Heart left ventricle (tissue), 13 donors: ENCODE results near the gene DVL1.

Source experiments
- POLR2A ChIP-seq, 2 donors: fragments of 450-650 bp; IDR thresholded peaks; one replicate each; pipeline ENCODE4 v1.6.1; 2017; ENCODE audit warnings: antibody characterized with exemption in 2 of 2, mild to moderate bottlenecking in 2 of 2, moderate library complexity in 2 of 2
- TF ChIP-seq, protein P1 (sequence below), 12 donors: fragments of 200-600 bp; sonication (generic) in 4 of 12; IDR thresholded peaks; one replicate each; pipeline versions ENCODE4 v1.5.0 to v1.8.0; 2018 to 2022; ENCODE audit warnings: antibody characterized with exemption in 12 of 12, mild to moderate bottlenecking in 5 of 12
- donor health status: ischemic (EF 13 %, LVEDD 7.1; RV severe dilation, severe dysfunction).
- donor health status: DM: no; HTN: yes; CAD: no.
- donor health status: DM: no; HTN: no; CAD: no.
- donor health status: ischemic (EF 25% LVEDD 6.9; RV normal size, moderate dysfunction).
- donor health status: ischemic (EF 25% LVEDD 5.7; RV mildly dilated, moderate dysfunction).
- donor health status: ischemic (EF 35%, LVEDD 5.7; RV mildly dilated, moderate dysfunction).
- donor health status: nonischemic (EF 11% LVEDD 7.7; RV severe dilation, severe dysfunction).
- donor health status: DM: yes; HTN: yes; CAD: no.
- donor health status: PGD.
- donor health status: ischemic (EF 29% LVEDD 5.4; RV normal size, mild dysfunction).
- donor health status: nonischemic (EF 23%, LVEDD 6.1; RV moderate dilation, normal function).

DNA sequence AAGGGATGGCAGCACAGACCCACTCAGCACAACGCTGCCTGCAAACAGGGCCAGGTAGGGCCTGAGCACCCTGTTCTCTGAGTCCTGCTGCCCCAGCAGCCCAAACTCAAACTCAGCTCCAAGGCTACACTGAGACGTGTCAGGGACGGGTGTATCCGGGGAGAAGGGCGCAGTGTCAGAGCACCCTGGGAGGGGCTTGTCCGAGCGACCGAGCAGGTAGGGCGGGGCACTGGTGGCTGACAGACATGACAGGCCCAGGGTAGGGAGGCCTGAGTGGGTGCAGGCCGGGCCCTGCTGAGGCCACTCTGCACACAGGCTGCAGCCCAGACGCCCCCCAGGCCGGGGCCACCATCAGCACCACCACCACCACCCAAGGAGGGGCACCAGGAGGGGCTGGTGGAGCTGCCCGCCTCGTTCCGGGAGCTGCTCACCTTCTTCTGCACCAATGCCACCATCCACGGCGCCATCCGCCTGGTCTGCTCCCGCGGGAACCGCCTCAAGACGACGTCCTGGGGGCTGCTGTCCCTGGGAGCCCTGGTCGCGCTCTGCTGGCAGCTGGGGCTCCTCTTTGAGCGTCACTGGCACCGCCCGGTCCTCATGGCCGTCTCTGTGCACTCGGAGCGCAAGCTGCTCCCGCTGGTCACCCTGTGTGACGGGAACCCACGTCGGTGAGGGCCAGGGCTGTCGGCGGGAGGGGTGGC lies 63.5 kb downstream of the DVL1 start:
- TF ChIP-seq, protein P1, sequence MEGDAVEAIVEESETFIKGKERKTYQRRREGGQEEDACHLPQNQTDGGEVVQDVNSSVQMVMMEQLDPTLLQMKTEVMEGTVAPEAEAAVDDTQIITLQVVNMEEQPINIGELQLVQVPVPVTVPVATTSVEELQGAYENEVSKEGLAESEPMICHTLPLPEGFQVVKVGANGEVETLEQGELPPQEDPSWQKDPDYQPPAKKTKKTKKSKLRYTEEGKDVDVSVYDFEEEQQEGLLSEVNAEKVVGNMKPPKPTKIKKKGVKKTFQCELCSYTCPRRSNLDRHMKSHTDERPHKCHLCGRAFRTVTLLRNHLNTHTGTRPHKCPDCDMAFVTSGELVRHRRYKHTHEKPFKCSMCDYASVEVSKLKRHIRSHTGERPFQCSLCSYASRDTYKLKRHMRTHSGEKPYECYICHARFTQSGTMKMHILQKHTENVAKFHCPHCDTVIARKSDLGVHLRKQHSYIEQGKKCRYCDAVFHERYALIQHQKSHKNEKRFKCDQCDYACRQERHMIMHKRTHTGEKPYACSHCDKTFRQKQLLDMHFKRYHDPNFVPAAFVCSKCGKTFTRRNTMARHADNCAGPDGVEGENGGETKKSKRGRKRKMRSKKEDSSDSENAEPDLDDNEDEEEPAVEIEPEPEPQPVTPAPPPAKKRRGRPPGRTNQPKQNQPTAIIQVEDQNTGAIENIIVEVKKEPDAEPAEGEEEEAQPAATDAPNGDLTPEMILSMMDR (IDR thresholded peaks at IDR 0.05) = no peak
- no peak for TF ChIP-seq POLR2A (IDR thresholded peaks at IDR 0.05)
